ENCODE data around the gene RASSF1. TPM values are rescaled to one million over a fixed set of nuclear protein-coding genes. Genes with fewer than 3 reads are reported as not detected.

RASSF1 gene
- total RNA-seq, 1 experiment from 2014 or later: 15.8 TPM

GRCh38 chr3:50297384-50297775, 43.3 kb downstream of the RASSF1 start:
- Mint-ChIP-seq H3K9me3 (no peaks in the 10 kb centered on the region; a peak in 1 of 5 replicates), H3K27ac (no peak overlapping the region), H3K27me3 (ENCODE audit: low read depth) (no peaks in the 10 kb centered on the region), H3K36me3 (ENCODE audit: insufficient read depth in 1 of 3, low read depth in 3 of 3) (peaks cover 0 to 8% (median 1%) of the 10 kb centered on the region in 3 experiments; a peak in 1 of 7 replicates), H3K4me3 (no peak overlapping the region), H3K4me1 (peaks cover 22 to 23% of the 10 kb centered on the region in 2 experiments)
- Histone ChIP-seq H3K23ac (ENCODE audit: insufficient read length, low read depth, low read length) (no peak overlapping the region), H4K8ac (replicated peaks; ENCODE audit: insufficient read length, low read depth, low read length) (no peak overlapping the region), H3K23me2 (ENCODE audit: insufficient read length, low read depth, low read length, poor library complexity, severe bottlenecking) (peaks cover 6% of the 10 kb centered on the region), H2BK12ac (ENCODE audit: insufficient read length, low read depth, low read length) (no peak overlapping the region), H2BK120ac (ENCODE audit: low read depth, low read length, poor library complexity, severe bottlenecking) (no peak overlapping the region), H4K91ac (ENCODE audit: insufficient read length, low read depth, low read length) (no peak overlapping the region), H3K79me1 (ENCODE audit: insufficient read depth, low read depth, low read length, poor library complexity, severe bottlenecking) (no peaks in the 10 kb centered on the region), H2BK5ac (ENCODE audit: insufficient read length, low read length) (no peak overlapping the region), H3K14ac (ENCODE audit: insufficient read depth, low read length) (no peak overlapping the region), H3K4ac (ENCODE audit: low read depth, low read length) (no peak overlapping the region), H3K27ac (ENCODE audit: insufficient read length, low read depth, low read length) (no peak overlapping the region), H3K18ac (ENCODE audit: insufficient read length, low read depth, low read length) (no peak overlapping the region), H2AK5ac (ENCODE audit: insufficient read length, low read length) (no peak overlapping the region), H3T11ph (ENCODE audit: low read length) (no peak overlapping the region), H4K5ac (ENCODE audit: insufficient read length, low read depth, low read length) (no peak overlapping the region), H3K27me3 (ENCODE audit: insufficient read depth, low read length) (no peaks in the 10 kb centered on the region), H3K79me2 (ENCODE audit: insufficient read depth, low read length) (no peaks in the 10 kb centered on the region), H3K4me1 (ENCODE audit: insufficient read depth, low read length) (no peaks in the 10 kb centered on the region), H3K9ac (ENCODE audit: extremely low read depth, insufficient read length, low read length) (no peak overlapping the region), H3K4me2 (ENCODE audit: insufficient read depth, insufficient read length, low read length) (no peak overlapping the region), H2BK20ac (ENCODE audit: low read depth, low read length, poor library complexity, severe bottlenecking) (no peak overlapping the region), H2BK15ac (ENCODE audit: low read depth, low read length) (no peak overlapping the region), H2AFZ (ENCODE audit: low read length) (no peak overlapping the region), H3K9me3 (ENCODE audit: control insufficient read depth, low read depth, low read length) (no peaks in the 10 kb centered on the region), H4K20me1 (ENCODE audit: control insufficient read depth, insufficient read depth, insufficient read length) (no peaks in the 10 kb centered on the region), H3K56ac (ENCODE audit: insufficient read length, low read depth, low read length) (no peak overlapping the region)
- TF ChIP-seq, protein P1, sequence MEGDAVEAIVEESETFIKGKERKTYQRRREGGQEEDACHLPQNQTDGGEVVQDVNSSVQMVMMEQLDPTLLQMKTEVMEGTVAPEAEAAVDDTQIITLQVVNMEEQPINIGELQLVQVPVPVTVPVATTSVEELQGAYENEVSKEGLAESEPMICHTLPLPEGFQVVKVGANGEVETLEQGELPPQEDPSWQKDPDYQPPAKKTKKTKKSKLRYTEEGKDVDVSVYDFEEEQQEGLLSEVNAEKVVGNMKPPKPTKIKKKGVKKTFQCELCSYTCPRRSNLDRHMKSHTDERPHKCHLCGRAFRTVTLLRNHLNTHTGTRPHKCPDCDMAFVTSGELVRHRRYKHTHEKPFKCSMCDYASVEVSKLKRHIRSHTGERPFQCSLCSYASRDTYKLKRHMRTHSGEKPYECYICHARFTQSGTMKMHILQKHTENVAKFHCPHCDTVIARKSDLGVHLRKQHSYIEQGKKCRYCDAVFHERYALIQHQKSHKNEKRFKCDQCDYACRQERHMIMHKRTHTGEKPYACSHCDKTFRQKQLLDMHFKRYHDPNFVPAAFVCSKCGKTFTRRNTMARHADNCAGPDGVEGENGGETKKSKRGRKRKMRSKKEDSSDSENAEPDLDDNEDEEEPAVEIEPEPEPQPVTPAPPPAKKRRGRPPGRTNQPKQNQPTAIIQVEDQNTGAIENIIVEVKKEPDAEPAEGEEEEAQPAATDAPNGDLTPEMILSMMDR (conservative IDR thresholded peaks at IDR 0.05): no peak
- DNase-seq: no peak
- no CpG with 5 or more reads among the region's 2 CpGs for WGBS (ENCODE audit: extremely low coverage, insufficient read length, low lambda C conversion rate)
